HG03460 (cell line): ENCODE data around the gene CAMTA1.

Experiments used
- ATAC-seq: cut with Tn5 transposase; IDR thresholded peaks from one replicate; pipeline ENCODE4 v1.9.1; 2021; ENCODE audit not compliant: unreplicated experiment

CAMTA1 gene

DNA sequence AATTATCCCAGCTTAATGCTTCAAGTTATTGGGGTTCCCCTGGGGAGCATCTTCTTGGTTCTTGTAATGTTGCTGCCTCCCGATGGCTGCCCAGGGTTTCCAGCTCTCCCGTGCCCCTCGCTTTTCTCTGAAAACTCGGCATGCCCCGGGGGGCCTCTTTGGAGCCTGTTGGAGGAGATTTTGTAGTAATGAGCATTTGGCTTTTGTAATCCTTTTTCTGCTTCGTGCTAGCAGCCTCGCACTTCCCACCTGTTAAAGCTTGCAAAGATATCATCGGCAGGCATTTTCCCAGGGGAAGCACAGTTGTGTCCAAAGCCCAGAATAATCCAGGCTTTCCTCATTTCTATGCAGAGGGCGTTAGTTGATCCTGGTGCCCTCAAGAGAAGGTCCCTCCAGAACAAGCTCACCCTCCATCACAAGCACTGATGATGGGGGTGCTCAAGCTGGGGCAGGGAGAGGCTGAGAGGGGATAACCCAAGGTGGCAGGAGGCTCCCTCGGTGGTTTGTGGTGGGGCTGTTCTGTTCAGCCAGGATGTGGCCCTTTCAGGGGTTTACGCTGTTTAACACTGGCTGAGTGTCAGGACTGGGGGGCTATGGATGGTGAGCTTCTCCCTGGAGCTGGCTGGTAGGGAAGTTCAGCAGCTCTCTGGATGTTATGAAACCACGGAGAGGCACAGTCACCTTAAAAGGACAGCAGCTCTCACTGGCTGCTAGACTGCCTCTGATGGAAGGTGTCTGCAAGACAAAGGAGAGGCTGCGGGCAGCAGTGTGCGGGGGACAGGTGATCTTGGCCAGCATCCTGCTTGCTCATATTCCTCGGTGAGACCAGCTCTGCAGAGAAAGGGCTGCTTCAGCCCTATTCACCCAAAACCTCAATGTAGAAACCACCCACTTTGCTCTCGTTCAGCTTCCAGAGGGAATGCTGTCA is 508.7 kb downstream of the CAMTA1 start:
- ATAC-seq: no peak

DNA sequence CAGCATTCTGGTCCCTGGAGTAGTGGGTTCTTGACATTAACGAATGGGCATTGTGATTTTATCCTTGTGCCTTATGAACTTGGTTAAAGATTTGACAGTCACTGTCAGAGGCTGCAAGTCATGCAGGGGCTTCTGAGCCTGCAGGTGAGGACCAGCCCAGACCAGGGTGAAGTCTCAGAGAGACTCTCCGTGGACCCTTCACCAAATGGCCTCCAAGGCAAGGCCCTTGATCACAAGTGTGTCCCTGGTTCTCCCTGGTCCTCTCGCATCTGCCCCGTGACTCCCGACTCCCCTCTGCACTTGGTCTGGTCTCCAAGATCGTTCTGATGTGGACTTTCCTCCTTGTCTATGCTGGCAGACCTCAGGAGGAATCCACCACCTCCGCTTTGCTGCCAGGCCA is 509.4 kb downstream of the CAMTA1 start:
- ATAC-seq: no peak

DNA sequence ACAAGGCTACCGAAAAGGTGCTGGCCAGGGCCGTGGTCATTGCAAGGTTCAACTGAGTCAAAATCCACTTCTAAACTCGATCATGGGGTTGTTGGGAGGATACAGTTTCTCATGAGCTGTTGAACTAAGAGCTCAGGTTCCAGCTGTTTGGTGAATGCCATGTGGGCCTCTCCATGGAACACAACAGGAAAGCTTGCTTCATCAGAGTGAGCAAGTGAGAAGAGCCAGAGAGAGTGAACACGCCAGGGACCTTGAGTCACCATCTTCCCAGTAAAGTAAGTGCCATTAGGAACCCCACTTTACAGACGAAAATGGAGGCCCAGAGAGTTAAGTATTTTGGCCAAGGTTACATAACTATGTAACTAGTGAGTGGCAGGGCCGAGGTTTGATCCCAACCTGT is 510.7 kb downstream of the CAMTA1 start:
- ATAC-seq: no peak

DNA sequence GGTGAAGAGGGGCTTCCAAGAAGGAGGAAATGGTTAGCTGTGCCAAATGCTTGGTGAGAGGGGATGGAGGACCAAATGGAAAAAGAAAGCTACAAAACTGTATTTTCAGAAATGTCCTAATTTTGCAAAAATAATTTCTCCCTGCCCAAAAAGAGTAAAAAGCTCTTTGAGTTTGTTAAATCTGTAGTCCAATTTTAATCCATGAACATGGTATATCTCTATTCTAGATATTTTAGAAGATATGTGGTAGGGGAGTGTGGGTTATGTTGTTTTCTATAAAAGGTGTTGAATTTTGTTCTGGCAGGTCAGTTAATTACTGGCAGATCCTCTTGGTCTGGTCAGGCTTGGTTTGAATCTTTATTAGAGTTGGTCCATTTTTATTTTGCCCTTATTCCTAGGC is 511.7 kb downstream of the CAMTA1 start:
- no peak for ATAC-seq

DNA sequence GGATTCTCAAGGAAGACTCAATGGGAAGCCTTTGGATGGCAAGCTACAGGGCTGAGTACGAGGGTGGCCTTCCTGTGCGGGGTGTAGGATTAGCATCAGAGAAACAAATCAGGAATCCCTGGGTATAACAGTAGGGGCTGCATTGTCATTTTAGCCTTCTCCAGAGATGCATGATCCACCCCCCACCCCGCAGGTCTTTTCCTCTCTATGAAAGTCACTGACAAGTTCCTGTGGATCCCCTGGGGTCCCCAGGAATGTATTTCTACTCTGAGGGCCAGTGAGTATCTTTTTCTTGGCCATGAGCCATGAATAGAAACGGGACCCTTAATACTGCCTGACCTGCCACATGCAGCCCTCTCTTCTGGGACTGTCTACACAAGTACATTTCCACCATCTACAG is 512.9 kb downstream of the CAMTA1 start:
- ATAC-seq: no peak

DNA sequence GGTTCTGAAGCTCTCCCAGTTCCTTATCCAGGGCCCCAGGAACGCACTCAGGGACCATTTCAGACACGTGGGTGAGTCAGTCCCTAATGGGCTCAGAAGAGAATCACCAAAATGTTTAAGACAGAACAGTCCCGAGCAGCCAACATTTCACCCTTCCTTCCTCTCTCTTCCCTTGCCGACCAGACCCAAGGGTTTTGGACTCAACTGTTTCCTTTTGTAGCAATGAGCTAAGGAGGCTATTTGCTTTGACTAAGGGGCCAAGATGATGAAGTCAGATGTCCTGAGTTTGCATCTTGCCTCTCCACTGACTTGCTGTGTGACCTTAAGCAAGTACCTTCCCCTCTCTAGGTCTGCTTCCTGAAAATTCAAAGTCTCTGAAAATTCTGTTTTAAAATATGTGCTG is 513.5 kb downstream of the CAMTA1 start:
- ATAC-seq: no peak

DNA sequence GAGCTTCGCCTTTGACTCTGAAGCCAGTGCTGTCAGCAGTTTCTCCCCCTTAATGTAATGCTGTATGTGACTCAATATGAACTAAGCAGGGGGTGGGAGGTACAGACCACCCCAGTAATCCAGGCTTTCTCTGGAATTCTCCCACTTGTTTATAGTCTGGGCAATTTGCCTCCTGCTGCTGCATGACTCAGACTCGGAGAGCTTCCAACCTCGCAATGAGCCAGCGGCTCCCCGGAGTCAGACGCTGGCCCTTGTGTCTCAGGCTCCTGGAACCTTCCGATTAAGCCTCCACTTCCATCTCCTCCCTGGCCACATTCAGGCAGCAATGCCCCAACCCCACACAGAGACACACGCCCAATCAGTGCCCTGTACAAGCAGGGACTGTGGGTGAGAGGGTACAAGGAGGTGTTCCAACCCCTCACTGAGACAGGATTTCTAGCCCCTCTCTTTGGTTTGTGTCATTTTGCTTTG is 514.1 kb downstream of the CAMTA1 start:
- no peak for ATAC-seq

DNA sequence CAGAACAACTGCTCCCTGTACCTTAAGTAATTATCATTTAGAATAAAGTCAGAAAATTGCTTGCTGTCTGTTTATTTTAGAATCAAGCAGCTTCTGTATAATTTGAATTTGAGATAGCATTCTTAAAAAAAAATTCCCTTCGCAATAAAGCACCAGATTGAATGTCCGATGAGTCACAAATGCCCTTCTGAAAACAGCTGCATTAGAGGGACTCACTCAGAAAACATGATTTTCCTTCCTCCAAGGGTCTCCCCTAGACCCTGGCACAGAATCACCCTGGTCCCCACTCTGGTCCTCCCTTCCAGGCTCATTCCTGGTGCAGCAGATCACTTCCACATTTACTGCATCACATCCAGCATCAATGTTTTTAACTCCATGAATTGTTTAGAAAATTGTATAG is 514.7 kb downstream of the CAMTA1 start:
- no peak for ATAC-seq

DNA sequence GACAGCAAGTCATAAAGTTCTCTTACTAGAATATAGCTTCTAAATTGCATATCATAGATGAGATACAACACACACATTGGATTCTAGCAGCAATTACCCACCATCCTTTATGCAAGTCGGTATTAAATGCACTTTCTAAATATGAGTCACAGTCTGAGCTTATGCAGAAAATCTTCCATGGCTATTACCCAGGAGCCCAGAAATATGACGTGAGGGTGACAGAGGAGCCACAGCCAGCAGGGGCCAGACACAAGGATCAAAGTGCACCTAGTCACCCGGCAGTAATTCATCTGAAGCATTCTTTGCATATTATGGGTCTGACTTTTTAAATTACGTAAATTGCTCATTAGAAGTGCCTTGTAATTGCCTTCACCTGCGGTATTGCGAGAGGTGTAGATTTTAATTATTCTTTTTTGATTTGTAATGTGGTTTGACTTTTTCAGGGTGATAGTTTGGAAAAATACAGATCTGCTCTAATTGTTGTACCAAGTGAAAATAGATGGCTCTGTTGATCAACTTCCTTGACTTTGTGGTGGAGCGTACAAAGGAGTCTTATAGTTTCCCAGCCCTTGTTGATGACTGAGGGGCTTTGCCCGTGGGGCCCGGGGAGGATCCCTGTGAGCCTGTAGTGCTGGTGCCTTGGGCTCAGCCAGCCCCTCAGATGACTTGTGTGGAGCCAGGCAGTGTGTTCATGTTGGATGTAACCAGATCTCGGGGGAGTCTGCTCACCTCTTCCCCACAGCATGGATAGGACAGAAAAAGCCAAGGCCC is 515.8 kb downstream of the CAMTA1 start:
- ATAC-seq: no peak

DNA sequence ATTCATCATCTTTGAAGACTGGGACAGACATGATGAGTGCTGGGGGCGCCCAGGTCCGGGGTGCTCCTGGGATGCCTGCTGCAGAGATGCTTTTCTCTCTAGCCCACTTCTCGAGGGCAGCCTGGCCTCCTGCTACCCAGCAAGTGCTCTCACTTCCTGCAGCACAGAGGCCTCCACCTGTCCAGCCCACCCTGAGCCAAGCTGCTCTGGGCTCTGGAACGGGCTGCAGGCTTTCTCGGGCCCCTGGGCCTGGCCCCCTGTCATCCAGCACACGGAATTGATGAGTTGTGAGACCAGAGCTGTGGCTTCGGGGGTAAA is 516.4 kb downstream of the CAMTA1 start:
- ATAC-seq: no peak

DNA sequence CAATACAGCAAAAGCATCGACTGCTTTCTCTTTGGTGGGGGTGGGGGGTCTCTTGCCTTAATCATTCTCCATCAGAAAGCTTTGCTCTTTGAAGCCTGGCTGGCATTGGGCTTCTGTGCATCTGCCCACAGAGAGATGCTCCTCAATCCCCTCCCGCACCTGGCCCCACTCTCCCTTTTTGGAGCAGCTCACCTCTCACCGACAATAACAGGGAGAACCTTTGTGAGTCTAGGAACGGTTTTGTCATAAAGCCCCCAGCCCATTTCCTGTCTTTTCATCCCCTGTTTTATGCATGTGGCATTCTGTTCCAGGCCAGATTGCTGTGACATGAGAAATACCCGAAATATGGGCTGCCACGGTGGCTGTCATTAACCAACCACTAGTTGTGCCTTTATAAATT is 516.9 kb downstream of the CAMTA1 start:
- no peak for ATAC-seq

DNA sequence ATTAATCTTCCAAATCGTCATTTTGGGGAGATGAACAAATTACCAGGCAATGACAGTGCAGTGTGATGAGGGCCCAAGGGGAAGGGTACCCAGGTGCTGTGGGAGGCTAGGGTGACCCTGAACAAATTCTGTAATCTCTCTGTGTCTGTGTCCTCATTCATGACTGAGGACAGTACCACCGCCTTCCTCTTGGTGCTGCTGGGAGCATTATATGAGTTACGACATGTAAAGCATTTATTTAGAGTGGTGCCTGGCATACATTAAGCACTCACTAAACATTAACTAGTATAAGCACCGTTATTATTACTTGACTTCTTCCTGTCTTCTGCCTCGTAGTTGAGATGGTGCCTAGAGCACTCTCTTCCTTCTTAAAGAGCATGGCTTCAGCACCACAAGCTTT is 517.6 kb downstream of the CAMTA1 start:
- ATAC-seq: no peak

DNA sequence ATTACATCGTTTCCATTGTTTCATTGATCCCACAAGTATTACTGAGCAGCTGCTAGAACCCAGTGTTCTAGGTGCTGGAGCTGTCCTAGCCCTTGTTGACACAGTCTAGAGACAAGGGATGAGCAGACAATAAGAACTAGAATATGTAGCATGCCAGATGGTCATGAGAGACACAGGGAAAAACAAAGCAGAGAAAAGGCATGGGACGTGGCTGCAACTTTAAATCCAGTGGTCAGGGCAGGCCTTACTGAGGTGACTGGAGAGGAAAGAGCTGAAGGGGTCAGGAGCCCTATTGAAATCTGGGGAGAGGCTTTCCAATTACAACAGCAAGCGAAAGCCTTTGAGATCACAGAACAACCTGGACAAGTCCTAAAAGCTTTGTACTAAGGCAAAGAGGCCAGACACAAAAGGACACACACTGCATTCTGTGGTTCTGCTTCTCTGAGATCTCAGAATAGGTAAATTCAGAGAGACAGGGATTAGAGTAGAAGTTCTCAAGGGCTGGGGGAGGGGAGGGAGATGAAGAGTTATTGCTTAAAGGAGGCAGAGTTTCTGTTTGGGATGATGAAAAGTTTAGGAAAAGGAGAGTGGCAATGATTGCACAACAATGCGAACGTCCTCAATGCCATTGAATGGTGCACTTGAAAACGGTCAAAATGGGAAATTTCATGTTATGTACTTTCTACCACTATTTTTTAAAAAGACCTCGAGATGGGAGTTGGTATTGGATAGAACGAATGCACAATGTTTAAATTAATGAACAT is 518.5 kb downstream of the CAMTA1 start:
- ATAC-seq: no peak

DNA sequence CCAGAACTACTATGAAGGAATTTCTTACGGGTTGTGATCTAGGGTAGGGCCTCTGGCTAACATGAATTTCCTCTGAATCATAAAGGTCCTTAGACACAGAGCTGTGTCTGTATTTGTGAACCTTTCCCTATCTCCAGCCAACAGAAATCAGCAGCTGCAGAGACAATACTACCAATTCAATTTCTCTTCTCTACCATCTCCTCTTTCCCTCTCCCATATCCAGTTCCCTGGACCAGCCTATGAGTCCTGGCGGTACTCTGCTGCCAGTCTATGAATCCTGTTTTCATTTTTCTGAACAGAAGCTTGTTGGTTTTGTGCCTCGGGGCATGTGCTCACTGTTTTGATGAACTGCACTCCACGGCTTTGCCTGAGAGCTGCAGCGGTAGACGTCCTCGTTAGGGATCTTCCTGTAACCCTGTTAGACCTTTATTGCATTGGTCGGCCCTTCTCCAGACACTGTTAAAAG is 527.9 kb downstream of the CAMTA1 start:
- ATAC-seq: no peak

DNA sequence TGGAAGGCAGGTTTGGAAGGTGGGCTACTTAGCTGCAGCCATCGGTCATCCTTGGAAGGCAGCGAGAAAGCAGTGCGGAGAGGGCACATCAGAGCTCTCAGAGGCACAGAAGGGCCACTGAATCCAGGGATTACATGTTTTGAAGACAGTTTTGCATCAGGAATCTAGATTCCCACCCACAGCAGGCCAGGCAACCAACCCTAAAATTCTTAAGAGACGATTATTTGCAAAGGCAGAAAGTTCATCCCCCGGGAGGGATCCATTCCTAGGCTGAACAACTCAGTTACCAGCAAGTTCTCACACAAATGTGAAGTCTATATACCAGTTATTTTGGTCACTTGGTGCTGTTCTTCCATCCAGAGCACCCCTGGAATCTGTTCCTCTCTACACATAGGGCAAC is 528.6 kb downstream of the CAMTA1 start:
- no peak for ATAC-seq

DNA sequence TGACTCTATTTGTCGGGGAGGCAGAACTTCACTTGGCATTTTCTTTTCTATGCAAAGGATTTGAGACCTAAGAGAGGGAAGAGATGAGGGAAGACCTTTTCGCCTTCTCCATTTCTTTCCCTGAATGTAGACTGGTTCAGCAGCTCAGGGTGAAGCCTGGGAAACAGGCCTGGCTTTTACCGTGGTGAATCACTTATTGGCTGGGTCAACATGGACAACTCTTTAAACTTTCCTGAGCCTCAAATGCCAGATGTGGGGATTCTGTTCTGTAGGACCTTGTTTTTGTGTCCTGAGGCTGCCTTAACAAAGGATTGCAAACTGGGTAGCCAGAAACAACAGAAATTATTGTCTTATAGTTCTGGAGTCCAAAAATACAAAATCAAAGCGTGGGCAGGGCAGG is 530.1 kb downstream of the CAMTA1 start:
- ATAC-seq: no peak

DNA sequence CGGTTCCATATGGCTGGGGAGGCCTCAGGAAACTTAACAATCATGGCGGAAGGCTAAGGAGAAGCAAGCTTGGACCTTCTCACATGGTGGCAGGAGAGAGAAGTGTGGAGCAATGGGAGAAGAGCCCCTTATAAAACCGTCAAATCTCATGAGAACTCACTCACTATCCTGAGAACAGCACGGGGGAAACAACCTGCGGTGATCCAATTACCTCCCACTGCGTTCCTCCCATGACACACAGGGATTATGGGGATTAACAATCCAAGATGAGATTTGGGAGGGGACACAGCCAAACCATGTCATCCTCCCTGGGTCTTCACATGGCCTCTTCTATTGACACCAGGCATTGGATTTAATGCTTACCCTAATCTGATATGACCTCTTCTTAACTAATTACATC is 530.7 kb downstream of the CAMTA1 start:
- no peak for ATAC-seq

DNA sequence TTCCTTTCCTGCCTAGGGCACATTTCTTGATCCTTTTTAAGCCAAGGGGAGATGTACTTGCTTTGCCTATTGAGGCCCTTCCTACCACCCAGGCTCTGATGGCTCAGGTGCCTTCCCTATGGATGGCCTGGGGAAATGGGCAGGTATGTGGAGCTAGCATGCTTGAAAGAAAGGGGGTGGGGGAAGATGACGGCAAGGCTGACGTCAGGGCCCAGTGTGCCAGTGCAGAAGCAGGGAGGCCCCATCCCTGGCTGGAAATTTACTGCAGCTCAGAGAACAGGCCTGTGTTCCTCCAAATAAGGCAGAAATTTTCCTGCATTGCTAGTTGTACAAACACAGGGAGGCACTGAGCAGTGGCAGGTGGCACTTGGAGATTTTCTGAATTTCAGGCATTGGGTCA is 532.6 kb downstream of the CAMTA1 start:
- no peak for ATAC-seq

DNA sequence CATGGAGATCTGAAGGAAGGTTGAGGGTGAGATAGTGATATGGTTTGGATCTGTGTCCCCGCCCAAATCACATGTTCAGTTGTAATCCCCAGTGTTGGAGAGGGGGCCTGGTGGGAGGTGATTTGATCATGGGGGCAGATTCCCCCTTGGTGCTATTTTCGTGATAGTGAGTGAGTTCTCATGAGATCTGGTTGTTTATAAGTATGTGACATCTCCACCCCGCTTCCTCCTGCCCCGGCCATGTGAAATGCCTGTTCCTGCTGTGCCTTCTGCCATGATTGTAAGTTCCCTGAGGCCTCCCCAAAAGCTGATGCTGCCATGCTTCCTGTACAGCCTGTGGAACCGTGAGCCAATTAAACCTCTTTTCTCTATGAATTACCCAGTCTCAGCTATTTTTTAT is 533.9 kb downstream of the CAMTA1 start:
- no peak for ATAC-seq

DNA sequence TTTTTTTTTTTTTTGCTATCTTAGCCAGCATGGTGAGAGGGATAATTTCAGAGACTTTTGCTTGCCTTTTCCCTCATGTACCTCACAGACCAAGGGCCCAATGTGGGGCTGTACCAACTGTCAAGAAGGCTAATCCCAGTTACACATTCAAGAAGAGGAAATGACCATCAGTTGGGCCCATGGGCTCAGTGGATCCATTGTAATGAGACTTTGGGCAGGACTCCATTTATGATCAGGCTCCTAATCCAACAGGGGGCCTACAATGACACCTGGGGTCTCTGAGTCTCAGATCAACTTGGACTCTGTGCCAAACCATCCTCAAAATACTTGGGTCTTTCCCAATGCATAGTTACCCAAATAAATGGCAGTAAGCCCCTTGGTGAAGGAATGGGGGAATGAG is 535.4 kb downstream of the CAMTA1 start:
- no peak for ATAC-seq

DNA sequence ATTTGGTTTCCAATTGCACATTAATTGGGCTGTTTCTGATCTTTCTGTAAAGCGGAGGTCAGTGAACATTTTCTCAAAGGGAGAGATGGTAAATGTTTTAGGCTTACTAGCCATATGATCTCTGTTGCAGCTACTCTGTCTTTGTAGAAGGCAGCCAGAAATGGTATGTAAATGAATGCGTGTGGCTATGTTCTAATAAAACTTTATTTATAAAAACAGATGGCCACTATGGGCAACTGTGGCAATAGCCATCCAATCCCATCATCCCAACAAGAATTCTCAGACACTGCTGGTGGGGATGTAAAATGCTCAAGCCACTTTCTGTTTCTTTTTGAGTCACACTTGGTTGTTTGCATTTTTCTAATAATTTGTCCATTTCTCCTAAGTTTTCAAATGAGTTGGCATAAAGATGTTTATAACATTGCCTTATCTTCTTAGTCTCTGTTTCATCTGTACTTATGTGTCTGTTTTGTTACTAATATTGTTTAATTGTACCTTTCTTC is 537.1 kb downstream of the CAMTA1 start:
- ATAC-seq: no peak
